OCI-LY3 (cell line): ENCODE measurements around the gene ATXN2L.

ENCODE experiments used
- H2AFZ ChIP-seq: fragments of 200-600, 300-600 bp; shearing (Covaris generic); 2 replicates; pipeline ENCODE4 v1.6.0; 2014; ENCODE audit warnings: antibody characterized with exemption, low read depth, low read length
- H3K27ac ChIP-seq: fragments of 200-600, 300-600 bp; sonication (generic); 2 replicates; pipeline ENCODE4 v1.5.1; 2014; ENCODE audit warnings: mild to moderate bottlenecking, low read length, moderate library complexity, mixed read lengths
- H3K27me3 ChIP-seq: fragments of 200-600, 300-600 bp; sonication (generic); 2 replicates; pipeline ENCODE4 v1.6.1; 2014; ENCODE audit warnings: low read depth, low read length, mixed read lengths
- H3K36me3 ChIP-seq: fragments of 200-600, 300-600 bp; sonication (generic); replicated peaks from 2 replicates; pipeline ENCODE3; 2014; ENCODE audit warnings: low read depth, low read length, mixed read lengths
- H3K4me1 ChIP-seq: fragments of 300-600, 200-600 bp; sonication (generic); 2 replicates; pipeline ENCODE4 v1.6.1; 2014; ENCODE audit warnings: low read length, mixed read lengths
- H3K4me2 ChIP-seq: fragments of 200-600, 300-600 bp; sonication (generic); 2 replicates; pipeline ENCODE4 v1.6.1; 2014; ENCODE audit warnings: low read length, mixed read lengths
- H3K4me3 ChIP-seq: fragments of 300-600, 200-600 bp; sonication (generic); 2 replicates; pipeline ENCODE4 v1.5.1; 2014; ENCODE audit warnings: antibody characterized with exemption, mild to moderate bottlenecking, low read length, moderate library complexity
- H3K79me2 ChIP-seq: fragments of 300-600, 200-600 bp; shearing (Covaris generic); 2 replicates; pipeline ENCODE4 v1.6.1; 2014; ENCODE audit warnings: mild to moderate bottlenecking, low read length, mixed read lengths
- H3K9ac ChIP-seq: fragments of 300-600, 200-600 bp; shearing (Covaris generic); 2 replicates; pipeline ENCODE4 v1.6.0; 2014; ENCODE audit warnings: mild to moderate bottlenecking, low read length, moderate library complexity
- H3K9me3 ChIP-seq: fragments of 200-600, 300-600 bp; shearing (Covaris generic); 2 replicates; pipeline ENCODE4 v1.6.1; 2014; ENCODE audit warnings: low read length, mixed read lengths; ENCODE audit not compliant: insufficient read depth
- H4K20me1 ChIP-seq: fragments of 200-600, 300-600 bp; sonication (generic); 2 replicates; pipeline ENCODE4 v1.6.1; 2016; ENCODE audit warnings: low read length, mixed read lengths; ENCODE audit not compliant: insufficient read depth
- EZH2phosphoT487 ChIP-seq: fragments of 200-600 bp; shearing (Covaris generic); IDR thresholded peaks from 2 replicates; pipeline ENCODE4 v1.6.1; 2018; ENCODE audit warnings: antibody characterized with exemption, mixed run types, low read depth
- TF ChIP-seq, protein P1 (sequence below): fragments of 200-600, 300-600 bp; sonication (generic); IDR thresholded peaks from 2 replicates; pipeline ENCODE4 v1.5.1; 2014; ENCODE audit warnings: antibody characterized with exemption, low read length, low read depth

Gene ATXN2L

DNA sequence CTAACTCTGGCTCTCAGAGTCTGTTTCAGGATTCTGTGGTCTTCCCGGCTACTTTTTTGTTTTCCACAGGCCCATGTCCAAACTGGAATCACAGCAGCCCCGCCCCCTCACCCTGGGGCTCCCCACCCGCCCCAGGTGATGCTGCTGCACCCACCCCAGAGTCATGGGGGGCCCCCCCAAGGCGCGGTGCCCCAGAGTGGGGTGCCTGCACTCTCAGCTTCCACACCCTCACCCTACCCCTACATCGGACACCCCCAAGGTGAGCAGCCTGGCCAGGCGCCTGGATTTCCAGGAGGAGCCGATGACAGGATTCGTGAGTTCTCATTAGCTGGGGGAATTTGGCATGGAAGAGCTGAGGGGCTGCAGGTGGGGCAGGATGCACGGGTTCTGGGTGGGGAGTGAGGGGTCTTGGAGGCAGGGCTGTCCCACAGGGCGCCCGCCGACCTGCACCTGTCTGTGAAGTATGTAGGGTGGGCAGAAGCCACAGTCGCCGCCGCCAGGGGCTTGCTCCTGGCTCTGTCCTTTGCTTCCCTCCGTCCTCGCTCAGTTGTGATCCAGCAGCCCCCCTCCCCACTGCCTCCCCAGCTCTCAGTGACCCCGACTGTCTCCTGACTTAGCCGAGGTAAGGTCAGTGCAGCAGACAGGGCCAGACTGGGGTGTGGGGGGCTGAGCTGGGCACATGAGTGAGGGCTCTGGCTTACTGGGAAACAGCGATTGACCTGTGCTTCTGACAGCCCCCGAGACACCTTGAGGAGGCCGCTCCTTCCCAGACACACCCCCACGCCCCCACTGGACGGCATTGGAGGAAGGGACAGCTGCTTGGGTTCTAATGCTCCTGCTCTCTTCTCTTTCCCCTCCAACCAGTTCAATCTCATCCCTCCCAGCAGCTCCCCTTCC, 13.3 kb downstream of the ATXN2L start:
- Histone ChIP-seq H3K36me3 (peaks cover 72% of the 10 kb centered on the region), H3K4me1 (no peaks in the 10 kb centered on the region), H4K20me1 (peaks cover 5% of the 10 kb centered on the region; the same call in 1 of the 2 replicates), H3K9me3 (no peaks in the 10 kb centered on the region), H3K9ac (no peak overlapping the region), H3K27me3 (no peaks in the 10 kb centered on the region), H3K4me3 (no peak overlapping the region), H3K27ac (no peak overlapping the region), H3K79me2 (peaks cover 8% of the 10 kb centered on the region; the same call in 1 of the 2 replicates), H2AFZ (no peak overlapping the region), H3K4me2 (no peak overlapping the region)
- TF ChIP-seq, protein P1, sequence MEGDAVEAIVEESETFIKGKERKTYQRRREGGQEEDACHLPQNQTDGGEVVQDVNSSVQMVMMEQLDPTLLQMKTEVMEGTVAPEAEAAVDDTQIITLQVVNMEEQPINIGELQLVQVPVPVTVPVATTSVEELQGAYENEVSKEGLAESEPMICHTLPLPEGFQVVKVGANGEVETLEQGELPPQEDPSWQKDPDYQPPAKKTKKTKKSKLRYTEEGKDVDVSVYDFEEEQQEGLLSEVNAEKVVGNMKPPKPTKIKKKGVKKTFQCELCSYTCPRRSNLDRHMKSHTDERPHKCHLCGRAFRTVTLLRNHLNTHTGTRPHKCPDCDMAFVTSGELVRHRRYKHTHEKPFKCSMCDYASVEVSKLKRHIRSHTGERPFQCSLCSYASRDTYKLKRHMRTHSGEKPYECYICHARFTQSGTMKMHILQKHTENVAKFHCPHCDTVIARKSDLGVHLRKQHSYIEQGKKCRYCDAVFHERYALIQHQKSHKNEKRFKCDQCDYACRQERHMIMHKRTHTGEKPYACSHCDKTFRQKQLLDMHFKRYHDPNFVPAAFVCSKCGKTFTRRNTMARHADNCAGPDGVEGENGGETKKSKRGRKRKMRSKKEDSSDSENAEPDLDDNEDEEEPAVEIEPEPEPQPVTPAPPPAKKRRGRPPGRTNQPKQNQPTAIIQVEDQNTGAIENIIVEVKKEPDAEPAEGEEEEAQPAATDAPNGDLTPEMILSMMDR = no peak
- TF ChIP-seq EZH2phosphoT487 = no peak

GRCh38 chr16:28836761-28837064, 13.9 kb downstream of the ATXN2L start:
- Histone ChIP-seq H3K9me3 (no peaks in the 10 kb centered on the region), H3K27me3 (no peaks in the 10 kb centered on the region), H3K9ac (no peak overlapping the region), H3K36me3 (peaks cover 68% of the 10 kb centered on the region), H3K4me2 (no peak overlapping the region), H2AFZ (no peak overlapping the region), H3K4me1 (no peaks in the 10 kb centered on the region), H3K79me2 (peaks cover 8% of the 10 kb centered on the region; the same call in 1 of the 2 replicates), H4K20me1 (peaks cover 5% of the 10 kb centered on the region; the same call in 1 of the 2 replicates), H3K27ac (no peak overlapping the region), H3K4me3 (no peak overlapping the region)
- TF ChIP-seq, protein P1 = no peak
- TF ChIP-seq EZH2phosphoT487 = no peak

- Histone ChIP-seq H3K9ac (no peak overlapping the region), H3K79me2 (peaks cover 5% of the 10 kb centered on the region; the same call in 1 of the 2 replicates), H4K20me1 (peaks cover 5% of the 10 kb centered on the region; the same call in 1 of the 2 replicates), H3K9me3 (no peaks in the 10 kb centered on the region), H3K4me3 (no peak overlapping the region), H3K27ac (no peak overlapping the region), H3K4me1 (no peaks in the 10 kb centered on the region), H3K4me2 (no peak overlapping the region), H3K36me3 (peaks cover 68% of the 10 kb centered on the region), H2AFZ (no peak overlapping the region), H3K27me3 (no peaks in the 10 kb centered on the region)
- no peak for TF ChIP-seq EZH2phosphoT487
- TF ChIP-seq, protein P1 = no peak
Measured at GRCh38 chr16:28837672-28838557, 15.1 kb downstream of the ATXN2L start.

DNA sequence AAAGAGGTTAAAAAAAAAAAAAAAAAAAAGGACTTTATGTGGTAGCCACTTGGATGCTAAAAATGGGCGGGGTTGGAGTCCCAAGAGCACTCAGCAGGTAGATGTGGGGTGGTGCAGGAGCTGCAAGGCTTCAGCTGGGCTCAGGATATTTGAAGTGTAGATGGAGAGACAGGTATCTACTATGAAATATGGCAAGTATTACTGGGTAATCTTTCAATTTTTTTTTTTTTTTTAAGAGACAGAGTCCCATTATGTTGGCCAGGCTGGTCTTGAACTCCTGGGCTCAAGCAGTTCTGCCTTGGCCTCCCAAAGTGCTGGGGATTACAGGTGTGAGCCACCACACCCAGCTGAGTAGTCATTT, 15.7 kb downstream of the ATXN2L start:
- no peaks in the 10 kb centered on the region for H3K9me3 ChIP-seq
- no peaks in the 10 kb centered on the region for H3K27me3 ChIP-seq
- H3K9ac ChIP-seq = no peak overlapping the region
- H3K36me3 ChIP-seq = peaks cover 68% of the 10 kb centered on the region
- no peaks in the 10 kb centered on the region for H3K4me1 ChIP-seq
- no peak overlapping the region for H2AFZ ChIP-seq
- no peak for TF ChIP-seq EZH2phosphoT487
- TF ChIP-seq, protein P1 = no peak
- peaks cover 5% of the 10 kb centered on the region; the same call in 1 of the 2 replicates for H4K20me1 ChIP-seq
- H3K79me2 ChIP-seq = no peaks in the 10 kb centered on the region
- no peak overlapping the region for H3K27ac ChIP-seq
- no peak overlapping the region for H3K4me3 ChIP-seq
- no peak overlapping the region for H3K4me2 ChIP-seq
